Stimulated activated CD8-positive, alpha-beta memory T cell treated with anti-CD3 and anti-CD28 coated beads, Interleukin-7, amount 100 ng/mL, for 24 hours (primary cell): ENCODE measurements around the gene CPED1.
"Not testable (repeated sequence)": the region's sequence is repeated elsewhere in the genome, so short reads cannot be mapped to it uniquely, and the experiment has no call there.

ENCODE experiments used
- DNase-seq: peaks from one replicate; pipeline ENCODE4 v3.0.0-alpha.2; 2020; ENCODE audit warnings: low read depth

CPED1 gene

DNA sequence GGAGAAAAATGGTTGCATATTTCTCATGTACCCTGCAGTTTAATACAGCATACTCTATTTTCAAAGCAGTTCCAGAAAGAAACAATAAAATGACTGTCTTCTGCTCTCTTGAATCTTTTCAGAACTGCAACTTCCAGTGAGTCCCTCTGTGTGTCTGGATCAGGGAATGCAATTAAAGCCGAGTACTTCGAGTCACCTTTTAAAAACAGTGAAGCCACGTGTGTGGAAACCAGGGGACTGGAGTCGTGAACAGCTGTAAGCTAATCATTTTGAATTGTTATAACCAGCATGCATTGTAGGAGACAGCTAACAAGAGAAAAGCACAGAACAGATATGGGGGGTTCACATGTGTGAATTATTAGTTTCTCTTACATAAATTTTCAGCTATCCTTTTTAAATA is 109.1 kb downstream of the CPED1 start:
- no peak for DNase-seq

- DNase-seq = no peak
These were observed 111.1 kb downstream of the CPED1 start for GRCh38 chr7:121099572-121099971.

- DNase-seq = no peak
These were observed 112.6 kb downstream of the CPED1 start for GRCh38 chr7:121101083-121101482.

DNA sequence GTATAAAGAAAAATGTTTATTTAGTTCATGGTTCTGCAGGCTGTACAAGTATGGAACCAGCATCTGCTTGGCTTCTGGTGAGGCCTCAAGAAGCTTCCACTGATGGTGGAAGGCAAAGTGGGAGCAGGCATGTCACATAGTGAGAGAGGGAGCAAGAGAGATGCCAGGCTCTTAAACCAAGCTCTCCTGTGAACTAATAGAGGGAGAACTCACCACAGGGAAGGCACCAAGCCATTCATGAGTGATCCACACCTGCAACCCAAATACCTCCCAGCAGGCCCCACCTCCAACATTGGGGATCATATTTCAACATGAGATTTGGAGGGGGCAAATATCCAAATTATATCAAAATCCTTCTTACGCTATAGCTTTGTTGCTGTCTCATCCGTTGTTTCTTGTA is 113.1 kb downstream of the CPED1 start:
- no peak for DNase-seq

GRCh38 chr7:121102619-121103018 is 114.1 kb downstream of the CPED1 start:
- DNase-seq = no peak

GRCh38 chr7:121103086-121103485 is 114.6 kb downstream of the CPED1 start:
- DNase-seq = no peak

DNA sequence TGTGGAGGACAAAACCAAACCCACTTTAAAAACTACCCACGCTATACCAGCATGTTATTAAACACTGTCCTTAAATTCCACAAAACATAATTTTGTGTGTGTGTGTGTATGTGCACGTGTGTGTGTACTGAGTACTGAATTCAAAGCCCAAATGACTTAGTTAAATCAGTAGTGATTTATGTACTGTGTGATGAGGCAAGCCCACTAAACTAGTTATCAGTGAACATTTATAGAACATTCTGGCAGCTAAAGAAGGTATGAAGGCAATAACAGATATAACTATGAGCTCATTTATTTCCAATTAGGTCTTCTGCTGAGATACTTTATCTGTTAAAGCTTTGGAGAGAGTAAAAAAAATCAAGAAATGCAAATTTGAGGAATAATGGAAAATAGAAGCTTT is 115.1 kb downstream of the CPED1 start:
- DNase-seq = no peak

DNA sequence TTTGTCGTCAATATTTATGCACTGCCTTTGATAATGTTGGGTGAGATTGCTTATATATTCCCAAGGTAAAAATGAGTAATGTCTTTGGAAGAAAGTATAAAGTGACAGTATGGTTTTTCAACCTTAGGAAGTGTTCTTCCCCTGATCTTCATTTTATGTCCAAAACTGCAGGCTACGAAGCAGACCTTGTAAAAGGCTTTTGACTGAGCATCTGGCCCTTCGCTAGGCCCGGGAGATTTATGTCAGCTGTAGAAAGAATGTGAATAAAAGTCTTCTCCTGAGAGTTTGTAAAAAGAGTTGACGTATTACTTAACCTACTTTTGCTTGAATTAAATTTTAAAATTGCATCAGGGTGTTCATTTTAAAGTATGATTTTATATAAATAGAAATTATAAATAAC is 116.8 kb downstream of the CPED1 start:
- no peak for DNase-seq

DNA sequence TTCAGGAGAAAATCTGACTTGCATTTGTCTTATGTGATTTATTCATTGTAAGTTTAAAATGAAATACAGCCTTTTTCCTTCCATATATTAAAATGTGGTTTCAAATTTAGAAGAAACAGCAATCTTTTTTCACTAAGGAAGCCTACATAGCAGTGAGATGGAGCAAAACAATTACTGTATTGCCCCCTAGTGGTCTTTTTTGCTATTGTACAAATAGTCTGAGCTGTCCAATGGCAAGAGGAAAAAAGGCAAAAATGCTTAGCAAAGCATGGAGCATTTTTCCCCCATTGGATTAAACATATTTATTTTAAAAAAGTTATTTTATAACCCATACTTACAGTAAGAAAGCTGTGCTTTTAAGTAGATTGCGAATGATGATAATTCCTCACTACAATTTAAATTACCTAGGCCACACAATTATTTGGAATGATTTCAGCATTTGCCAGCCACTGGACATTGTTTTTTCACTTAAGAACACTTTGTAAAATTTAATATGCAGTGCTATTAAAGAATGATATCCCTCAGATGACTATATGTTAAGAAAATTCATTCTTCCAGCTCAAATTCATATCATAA is 119.5 kb downstream of the CPED1 start:
- no peak for DNase-seq

DNA sequence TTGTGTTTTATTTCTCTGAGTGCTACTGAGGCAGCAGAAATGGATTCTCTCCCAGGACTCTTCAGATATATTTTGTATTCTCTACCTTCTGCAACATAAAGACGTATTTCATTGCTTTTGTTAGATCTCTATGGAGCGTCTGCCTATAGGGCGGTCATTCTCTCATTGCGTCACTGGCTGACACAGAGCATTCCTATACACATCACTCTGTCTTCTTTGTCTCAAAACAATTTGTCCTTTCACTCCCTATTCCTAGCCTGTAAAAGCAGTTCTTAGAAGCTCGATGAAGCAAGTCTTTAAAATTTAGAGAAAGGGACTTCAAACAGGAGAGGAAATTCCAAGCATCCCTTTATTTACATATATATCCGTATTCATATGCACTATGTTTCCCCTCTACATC is 120.6 kb downstream of the CPED1 start:
- DNase-seq = no peak

DNA sequence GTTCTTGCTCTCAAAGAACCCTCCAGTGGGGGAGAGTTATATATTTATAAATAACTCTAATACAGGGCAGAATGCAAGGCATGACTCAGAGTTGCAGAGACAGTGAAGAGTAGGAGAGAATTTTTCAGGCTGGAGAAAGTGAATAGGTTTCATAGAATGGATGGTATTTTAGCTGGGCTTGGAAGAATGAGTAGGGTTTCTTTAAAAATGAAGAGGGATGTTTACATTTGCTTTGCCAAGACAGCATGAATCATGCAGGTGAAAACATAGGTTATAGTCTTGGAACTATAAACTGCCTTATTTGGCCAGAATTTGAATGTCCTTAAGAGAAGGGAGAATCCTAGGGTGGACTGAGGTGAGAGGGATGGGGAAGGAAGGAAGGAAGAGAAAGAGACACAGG is 124.8 kb downstream of the CPED1 start:
- DNase-seq = no peak

DNA sequence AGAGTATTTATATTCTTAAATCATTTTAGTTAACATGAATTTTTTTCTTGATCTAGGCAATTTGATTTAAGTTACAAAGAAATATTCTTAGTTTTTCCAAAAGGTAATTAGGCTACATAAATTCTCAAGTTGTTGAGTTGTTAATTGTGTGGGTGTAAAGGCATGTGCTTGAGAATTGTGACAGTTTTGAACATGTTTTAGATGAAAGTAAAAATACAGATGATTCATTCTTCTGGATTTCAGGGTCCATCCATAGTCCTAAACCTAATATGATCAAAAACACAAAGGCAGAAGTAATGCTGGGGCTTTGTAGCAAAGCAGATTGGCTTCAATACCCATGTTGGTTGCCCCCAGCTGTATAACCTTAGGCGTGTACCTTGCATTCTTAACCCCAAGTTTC is 127.9 kb downstream of the CPED1 start:
- DNase-seq = no peak

- DNase-seq = no peak
These were observed 130.5 kb downstream of the CPED1 start for GRCh38 chr7:121119047-121119446.

GRCh38 chr7:121123032-121123431 is 134.5 kb downstream of the CPED1 start:
- no peak for DNase-seq

DNA sequence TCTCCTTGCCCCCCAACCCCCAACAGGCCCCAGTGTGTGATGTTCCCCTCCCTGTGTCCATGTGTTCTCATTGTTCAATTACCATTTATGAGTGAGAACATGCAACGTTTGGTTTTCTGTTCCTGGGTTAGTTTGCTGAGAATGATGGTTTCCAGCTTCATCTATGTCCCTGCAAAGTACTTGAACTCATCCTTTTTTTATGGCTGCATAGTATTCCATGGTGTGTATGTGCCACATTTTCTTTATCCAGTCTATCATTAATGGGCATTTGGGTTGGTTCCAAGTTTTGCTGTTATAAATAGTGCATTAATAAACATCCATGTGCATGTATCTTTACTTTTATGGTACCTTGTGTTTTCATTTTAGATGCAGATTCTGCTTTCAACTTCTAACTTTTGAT is 136.9 kb downstream of the CPED1 start:
- not testable (repeated sequence) for DNase-seq

DNA sequence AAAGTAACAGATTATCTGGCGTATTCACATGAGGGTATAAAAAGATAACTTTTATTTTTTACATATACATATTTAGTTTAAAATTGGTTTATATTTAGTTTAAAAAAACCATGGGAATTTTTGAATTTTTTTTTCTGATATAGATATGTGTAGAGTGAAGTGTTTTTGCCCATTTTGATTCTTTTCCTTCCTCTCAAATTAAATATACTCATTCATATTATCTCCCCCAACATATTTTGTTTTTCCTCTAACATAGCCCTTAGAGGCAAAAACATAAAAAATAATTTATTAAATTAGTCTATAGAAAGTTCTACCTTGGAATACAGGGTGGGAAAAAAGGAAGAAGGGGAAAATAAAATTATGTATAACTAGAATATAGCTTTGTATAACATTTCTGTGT is 137.7 kb downstream of the CPED1 start:
- no peak for DNase-seq

DNA sequence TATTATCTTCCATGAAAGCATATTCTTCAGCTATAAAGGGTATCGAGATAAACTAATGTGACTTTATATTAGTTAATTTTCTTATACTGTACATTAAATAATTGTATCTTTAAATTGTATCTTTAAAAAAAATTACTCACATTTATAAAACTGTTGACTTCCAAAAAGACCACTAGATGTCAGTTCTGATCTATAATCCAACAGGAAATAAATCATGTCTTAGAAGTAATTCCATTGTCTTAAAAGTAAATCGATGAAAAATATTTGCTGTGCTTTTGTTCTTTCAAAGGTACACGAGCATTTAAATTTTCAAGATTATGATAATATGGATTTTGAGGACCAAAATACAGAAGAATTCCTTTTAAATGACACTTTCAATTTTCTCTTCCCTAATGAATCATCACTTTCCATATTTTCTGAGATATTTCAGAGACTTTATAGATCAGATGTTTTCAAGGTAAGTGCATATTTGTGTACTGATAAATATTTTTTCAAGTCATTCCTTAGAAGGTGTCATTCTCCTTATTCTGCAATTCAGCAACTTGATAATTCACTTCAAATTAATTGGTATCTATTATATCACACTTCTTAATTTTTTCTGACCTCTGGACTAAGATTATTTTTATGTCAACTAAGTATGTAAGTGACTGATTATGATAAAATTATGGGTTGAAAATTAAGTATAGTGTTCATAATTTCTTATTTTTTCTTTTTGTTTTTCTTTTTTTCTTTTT is 138.5 kb downstream of the CPED1 start:
- no peak for DNase-seq

- no peak for DNase-seq
These were observed 144.4 kb downstream of the CPED1 start for GRCh38 chr7:121132940-121133339.

DNA sequence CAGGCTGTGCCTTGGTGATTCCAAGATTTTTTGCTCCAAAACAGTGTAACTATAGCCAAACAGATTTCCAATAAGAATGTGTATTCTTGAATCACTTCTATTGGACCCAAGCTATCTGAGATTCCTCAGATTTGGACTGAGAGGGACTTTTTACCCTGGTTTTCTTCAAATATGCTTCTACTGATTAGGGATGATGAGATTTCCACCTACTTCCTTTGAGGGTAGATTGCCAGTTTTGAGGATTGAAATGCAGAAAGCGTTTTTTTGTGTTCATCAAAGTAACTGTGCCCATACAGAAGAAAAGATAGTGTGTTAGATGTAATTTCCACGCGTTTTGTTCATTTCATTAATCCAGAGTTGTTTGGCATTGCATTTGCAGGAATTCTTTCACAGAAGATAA is 144.9 kb downstream of the CPED1 start:
- DNase-seq = no peak

- no peak for DNase-seq
These were observed 149.1 kb downstream of the CPED1 start for GRCh38 chr7:121137580-121137979.

GRCh38 chr7:121138262-121138933 is 149.9 kb downstream of the CPED1 start:
- no peak for DNase-seq

GRCh38 chr7:121139427-121139826 is 150.9 kb downstream of the CPED1 start:
- DNase-seq = no peak

DNA sequence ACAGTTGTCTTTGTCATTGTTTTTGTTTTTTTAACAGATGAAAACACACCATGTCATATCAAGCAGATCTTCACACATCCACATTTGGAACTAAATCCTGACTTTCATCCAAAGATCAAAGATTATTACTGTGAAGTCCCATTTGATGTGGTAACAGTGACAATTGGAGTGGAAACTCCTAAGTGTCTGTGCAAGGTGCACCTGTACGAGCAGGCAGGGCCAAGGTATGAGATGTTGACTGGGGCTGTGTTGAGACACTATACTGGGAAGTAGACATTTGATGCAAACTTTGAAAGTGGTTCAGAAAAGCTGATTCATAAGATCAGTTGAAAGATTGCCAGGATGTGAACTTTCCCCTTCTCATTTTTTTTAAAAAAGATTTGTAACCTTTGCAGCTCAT is 152.3 kb downstream of the CPED1 start:
- no peak for DNase-seq

GRCh38 chr7:121151774-121152221 is 163.3 kb downstream of the CPED1 start:
- DNase-seq = no peak
